HepG2 (cell line): Measurements from ENCODE around the gene TMEM185B. TPM values are rescaled to one million over a fixed set of nuclear protein-coding genes. Genes with fewer than 3 reads are reported as not detected.

ENCODE experiments used
- GLI4 ChIP-seq: sonication (generic); formaldehyde crosslinking; IDR thresholded peaks from 2 replicates; pipeline ENCODE4 v1.5.1; 2020; ENCODE audit warnings: missing genetic modification reagents, mild to moderate bottlenecking, moderate library complexity, borderline replicate concordance
- KDM5B ChIP-seq: sonication (generic); formaldehyde crosslinking; IDR thresholded peaks from 2 replicates; pipeline ENCODE4 v1.4.0; 2020; ENCODE audit warnings: missing genetic modification reagents, mild to moderate bottlenecking, borderline replicate concordance
- NR1H2 ChIP-seq: sonication (generic); formaldehyde crosslinking; IDR thresholded peaks from 2 replicates; pipeline ENCODE4 v1.8.1; 2022; ENCODE audit warnings: low read depth, missing genetic modification reagents, borderline replicate concordance
- PTBP1 ChIP-seq: fragments of 200-400 bp; formaldehyde crosslinking; IDR thresholded peaks from 2 replicates; pipeline ENCODE4 v1.6.1; 2018; ENCODE audit warnings: low read length, low read depth; ENCODE audit not compliant: poor library complexity, severe bottlenecking
- ZNF3 ChIP-seq: IDR thresholded peaks from 2 replicates; pipeline ENCODE4 v1.7.0; 2017; ENCODE audit warnings: inconsistent platforms
- ZNF329 ChIP-seq: sonication (generic); formaldehyde crosslinking; IDR thresholded peaks from 2 replicates; pipeline ENCODE4 v1.9.0; 2021; ENCODE audit warnings: low read depth, mild to moderate bottlenecking, missing genetic modification reagents
- ZNF530 ChIP-seq: sonication (generic); formaldehyde crosslinking; IDR thresholded peaks from 2 replicates; pipeline ENCODE4 v1.5.0; 2020; ENCODE audit warnings: low read depth, mild to moderate bottlenecking, missing genetic modification reagents
- ZNF766 ChIP-seq: sonication (generic); formaldehyde crosslinking; IDR thresholded peaks from 2 replicates; pipeline ENCODE4 v1.5.0; 2020; ENCODE audit warnings: missing genetic modification reagents, borderline replicate concordance
- ZNF788 ChIP-seq: sonication (generic); formaldehyde crosslinking; IDR thresholded peaks from 2 replicates; pipeline ENCODE4 v1.5.0; 2020; ENCODE audit warnings: mild to moderate bottlenecking, missing genetic modification reagents, borderline replicate concordance
- ZSCAN30 ChIP-seq: sonication (generic); formaldehyde crosslinking; IDR thresholded peaks from 2 replicates; pipeline ENCODE4 v1.5.0; 2020; ENCODE audit warnings: mild to moderate bottlenecking, missing genetic modification reagents
- polyA plus RNA-seq, 8 experiments: library from polyadenylated mRNA; depleted of rRNA in 3 of 8; stranded (reverse) in 7 of 8; unstranded in 1 of 8; fragments of >200 nt; fragmentation: Illumina TruSeq in 4 of 8; extraction: Trizol in 4 of 8; gene quantifications; 2 replicates each; pipeline versions ENCODE4 v1.2.1 to v1.2.3, GENCODE V29; 2011 to 2016; ENCODE audit warnings: low read depth in 4 of 8, missing spikeins in 1 of 8, mixed read lengths in 1 of 8; ENCODE audit not compliant: insufficient read depth in 1 of 8
- total RNA-seq, 5 experiments: library from RNA; depleted of rRNA; stranded (reverse); fragments of >200 nt; fragmentation: Illumina TruSeq; extraction: Trizol; gene quantifications; 2 replicates each; pipeline ENCODE4 v1.2.3, GENCODE V29; 2016; ENCODE audit warnings: low read depth in 1 of 5
- TF ChIP-seq, protein P1 (sequence below): sonication (generic); formaldehyde crosslinking; IDR thresholded peaks from 2 replicates; pipeline ENCODE4 v1.9.0; 2021; ENCODE audit warnings: missing genetic modification reagents, mild to moderate bottlenecking, borderline replicate concordance
- TF ChIP-seq, protein P2 (sequence below): sonication (generic); formaldehyde crosslinking; IDR thresholded peaks from 2 replicates; pipeline ENCODE4 v1.4.0; 2020; ENCODE audit warnings: mild to moderate bottlenecking, missing genetic modification reagents
- TF ChIP-seq, protein P3 (sequence below), 2 experiments: fragments of 450-650 bp in 1 of 2; sonication (generic) in 1 of 2; formaldehyde crosslinking; IDR thresholded peaks; 2 replicates each; pipeline versions ENCODE4 v1.5.0 to v1.8.0; 2020 to 2022; ENCODE audit warnings: mild to moderate bottlenecking in 1 of 2, missing genetic modification reagents in 1 of 2
- TF ChIP-seq, protein P4 (sequence below): sonication (generic); formaldehyde crosslinking; IDR thresholded peaks from 2 replicates; pipeline ENCODE4 v1.4.0; 2020; ENCODE audit warnings: missing genetic modification reagents, low read depth, mild to moderate bottlenecking, borderline replicate concordance
- TF ChIP-seq, protein P5 (sequence below), 2 experiments: IDR thresholded peaks; 2 replicates each; pipeline ENCODE4 v1.6.1; 2011 to 2012; ENCODE audit warnings: low read length in 2 of 2, borderline replicate concordance in 1 of 2, low read depth in 1 of 2, mild to moderate bottlenecking in 1 of 2, moderate library complexity in 1 of 2
- TF ChIP-seq, protein P6 (sequence below): IDR thresholded peaks from 2 replicates; pipeline ENCODE4 v1.6.1; 2016; ENCODE audit warnings: missing genetic modification reagents, missing compliant biosample characterization
- TF ChIP-seq, protein P7 (sequence below): sonication (generic); formaldehyde crosslinking; IDR thresholded peaks from 2 replicates; pipeline ENCODE4 v1.5.0; 2020; ENCODE audit warnings: mild to moderate bottlenecking, missing genetic modification reagents

TMEM185B gene
- total and polyA plus RNA-seq, 2 of the 13 experiments (the other 11 are each of a cell fraction or from before 2014, with no cell fraction given), result 5.6 to 7.0 TPM

DNA sequence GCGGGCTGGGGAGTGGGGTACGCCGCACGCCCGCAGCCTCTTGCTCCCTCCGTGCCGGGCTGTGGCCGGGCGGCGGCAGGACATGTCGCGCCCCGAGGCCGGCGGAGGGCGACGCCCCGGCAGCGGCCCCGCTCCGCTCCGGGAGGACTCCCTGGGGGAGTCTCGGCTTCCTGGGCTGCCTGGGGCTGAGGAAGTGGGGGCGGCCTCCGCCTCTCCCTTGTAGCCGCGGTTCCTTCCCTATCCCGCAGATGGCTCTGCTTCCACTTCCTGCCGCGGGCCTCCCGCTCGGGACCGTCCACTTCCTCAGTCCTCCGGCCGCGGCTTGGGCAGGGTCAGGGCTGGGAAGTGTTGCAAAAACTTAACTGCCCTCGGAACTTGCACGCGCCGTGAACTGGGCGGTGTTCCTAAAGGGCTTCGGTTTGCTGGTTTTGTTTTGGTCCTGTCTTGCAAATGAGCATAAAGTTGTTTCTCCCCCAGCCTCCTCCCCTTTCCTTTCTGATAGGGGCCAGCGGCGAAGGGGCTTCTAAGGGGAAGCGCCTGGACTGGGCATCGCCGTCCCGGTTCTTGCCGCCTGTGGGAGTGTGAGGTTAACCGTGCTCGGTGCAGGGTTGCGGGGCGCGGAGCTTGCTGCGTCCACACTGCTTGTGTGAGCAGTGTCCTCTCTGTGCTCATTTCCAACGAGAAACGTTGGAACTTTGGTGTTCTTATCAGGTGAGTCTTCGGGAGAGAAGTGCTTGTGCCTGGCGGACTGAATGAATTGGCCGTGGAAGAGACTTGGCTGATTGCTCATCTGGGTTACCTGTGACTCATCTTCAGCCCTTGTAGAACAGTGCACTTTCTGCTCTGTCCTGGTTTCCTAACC is 30.1 kb upstream of the TMEM185B start (continued):
- TF ChIP-seq, protein P1, sequence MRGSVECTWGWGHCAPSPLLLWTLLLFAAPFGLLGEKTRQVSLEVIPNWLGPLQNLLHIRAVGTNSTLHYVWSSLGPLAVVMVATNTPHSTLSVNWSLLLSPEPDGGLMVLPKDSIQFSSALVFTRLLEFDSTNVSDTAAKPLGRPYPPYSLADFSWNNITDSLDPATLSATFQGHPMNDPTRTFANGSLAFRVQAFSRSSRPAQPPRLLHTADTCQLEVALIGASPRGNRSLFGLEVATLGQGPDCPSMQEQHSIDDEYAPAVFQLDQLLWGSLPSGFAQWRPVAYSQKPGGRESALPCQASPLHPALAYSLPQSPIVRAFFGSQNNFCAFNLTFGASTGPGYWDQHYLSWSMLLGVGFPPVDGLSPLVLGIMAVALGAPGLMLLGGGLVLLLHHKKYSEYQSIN (CRISPR knock-in tag), result no peak
- TF ChIP-seq, protein P2, sequence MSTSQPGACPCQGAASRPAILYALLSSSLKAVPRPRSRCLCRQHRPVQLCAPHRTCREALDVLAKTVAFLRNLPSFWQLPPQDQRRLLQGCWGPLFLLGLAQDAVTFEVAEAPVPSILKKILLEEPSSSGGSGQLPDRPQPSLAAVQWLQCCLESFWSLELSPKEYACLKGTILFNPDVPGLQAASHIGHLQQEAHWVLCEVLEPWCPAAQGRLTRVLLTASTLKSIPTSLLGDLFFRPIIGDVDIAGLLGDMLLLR (CRISPR knock-in tag), result 0 out of 2 replicates have a peak, but pooled peaks have one; percentile 57
- peak; percentile 87 for TF ChIP-seq ZNF788 (CRISPR knock-in tag)
- TF ChIP-seq PTBP1, result peak; percentile 95
- no peak for TF ChIP-seq ZNF3
- TF ChIP-seq, protein P3, sequence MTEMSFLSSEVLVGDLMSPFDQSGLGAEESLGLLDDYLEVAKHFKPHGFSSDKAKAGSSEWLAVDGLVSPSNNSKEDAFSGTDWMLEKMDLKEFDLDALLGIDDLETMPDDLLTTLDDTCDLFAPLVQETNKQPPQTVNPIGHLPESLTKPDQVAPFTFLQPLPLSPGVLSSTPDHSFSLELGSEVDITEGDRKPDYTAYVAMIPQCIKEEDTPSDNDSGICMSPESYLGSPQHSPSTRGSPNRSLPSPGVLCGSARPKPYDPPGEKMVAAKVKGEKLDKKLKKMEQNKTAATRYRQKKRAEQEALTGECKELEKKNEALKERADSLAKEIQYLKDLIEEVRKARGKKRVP (CRISPR knock-in tag; IDR thresholded peaks at IDR 0.05), result peak in 1 of 2 experiments; percentile 42; a peak in 1 of 4 replicates
- TF ChIP-seq, protein P4, sequence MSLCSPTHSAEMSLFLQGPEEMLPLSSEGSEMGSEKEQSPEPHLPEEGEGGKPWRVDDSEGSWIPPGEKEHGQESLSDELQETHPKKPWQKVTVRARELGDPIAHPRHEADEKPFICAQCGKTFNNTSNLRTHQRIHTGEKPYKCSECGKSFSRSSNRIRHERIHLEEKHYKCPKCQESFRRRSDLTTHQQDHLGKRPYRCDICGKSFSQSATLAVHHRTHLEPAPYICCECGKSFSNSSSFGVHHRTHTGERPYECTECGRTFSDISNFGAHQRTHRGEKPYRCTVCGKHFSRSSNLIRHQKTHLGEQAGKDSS, result peak; percentile 78; the same call in 1 of the 2 replicates
- TF ChIP-seq, protein P5, sequence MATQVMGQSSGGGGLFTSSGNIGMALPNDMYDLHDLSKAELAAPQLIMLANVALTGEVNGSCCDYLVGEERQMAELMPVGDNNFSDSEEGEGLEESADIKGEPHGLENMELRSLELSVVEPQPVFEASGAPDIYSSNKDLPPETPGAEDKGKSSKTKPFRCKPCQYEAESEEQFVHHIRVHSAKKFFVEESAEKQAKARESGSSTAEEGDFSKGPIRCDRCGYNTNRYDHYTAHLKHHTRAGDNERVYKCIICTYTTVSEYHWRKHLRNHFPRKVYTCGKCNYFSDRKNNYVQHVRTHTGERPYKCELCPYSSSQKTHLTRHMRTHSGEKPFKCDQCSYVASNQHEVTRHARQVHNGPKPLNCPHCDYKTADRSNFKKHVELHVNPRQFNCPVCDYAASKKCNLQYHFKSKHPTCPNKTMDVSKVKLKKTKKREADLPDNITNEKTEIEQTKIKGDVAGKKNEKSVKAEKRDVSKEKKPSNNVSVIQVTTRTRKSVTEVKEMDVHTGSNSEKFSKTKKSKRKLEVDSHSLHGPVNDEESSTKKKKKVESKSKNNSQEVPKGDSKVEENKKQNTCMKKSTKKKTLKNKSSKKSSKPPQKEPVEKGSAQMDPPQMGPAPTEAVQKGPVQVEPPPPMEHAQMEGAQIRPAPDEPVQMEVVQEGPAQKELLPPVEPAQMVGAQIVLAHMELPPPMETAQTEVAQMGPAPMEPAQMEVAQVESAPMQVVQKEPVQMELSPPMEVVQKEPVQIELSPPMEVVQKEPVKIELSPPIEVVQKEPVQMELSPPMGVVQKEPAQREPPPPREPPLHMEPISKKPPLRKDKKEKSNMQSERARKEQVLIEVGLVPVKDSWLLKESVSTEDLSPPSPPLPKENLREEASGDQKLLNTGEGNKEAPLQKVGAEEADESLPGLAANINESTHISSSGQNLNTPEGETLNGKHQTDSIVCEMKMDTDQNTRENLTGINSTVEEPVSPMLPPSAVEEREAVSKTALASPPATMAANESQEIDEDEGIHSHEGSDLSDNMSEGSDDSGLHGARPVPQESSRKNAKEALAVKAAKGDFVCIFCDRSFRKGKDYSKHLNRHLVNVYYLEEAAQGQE (IDR thresholded peaks at IDR 0.05; ENCODE audit: borderline replicate concordance in 1 of 2, low read depth in 1 of 2, low read length in 2 of 2), result no peak; a peak in 1 of 4 replicates
- no peak for TF ChIP-seq ZSCAN30 (CRISPR knock-in tag)
- TF ChIP-seq, protein P6, sequence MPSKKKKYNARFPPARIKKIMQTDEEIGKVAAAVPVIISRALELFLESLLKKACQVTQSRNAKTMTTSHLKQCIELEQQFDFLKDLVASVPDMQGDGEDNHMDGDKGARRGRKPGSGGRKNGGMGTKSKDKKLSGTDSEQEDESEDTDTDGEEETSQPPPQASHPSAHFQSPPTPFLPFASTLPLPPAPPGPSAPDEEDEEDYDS (CRISPR knock-in tag), result no peak
- peak; percentile 78; the same call in 1 of the 2 replicates for TF ChIP-seq GLI4 (CRISPR knock-in tag)
- TF ChIP-seq, protein P7, sequence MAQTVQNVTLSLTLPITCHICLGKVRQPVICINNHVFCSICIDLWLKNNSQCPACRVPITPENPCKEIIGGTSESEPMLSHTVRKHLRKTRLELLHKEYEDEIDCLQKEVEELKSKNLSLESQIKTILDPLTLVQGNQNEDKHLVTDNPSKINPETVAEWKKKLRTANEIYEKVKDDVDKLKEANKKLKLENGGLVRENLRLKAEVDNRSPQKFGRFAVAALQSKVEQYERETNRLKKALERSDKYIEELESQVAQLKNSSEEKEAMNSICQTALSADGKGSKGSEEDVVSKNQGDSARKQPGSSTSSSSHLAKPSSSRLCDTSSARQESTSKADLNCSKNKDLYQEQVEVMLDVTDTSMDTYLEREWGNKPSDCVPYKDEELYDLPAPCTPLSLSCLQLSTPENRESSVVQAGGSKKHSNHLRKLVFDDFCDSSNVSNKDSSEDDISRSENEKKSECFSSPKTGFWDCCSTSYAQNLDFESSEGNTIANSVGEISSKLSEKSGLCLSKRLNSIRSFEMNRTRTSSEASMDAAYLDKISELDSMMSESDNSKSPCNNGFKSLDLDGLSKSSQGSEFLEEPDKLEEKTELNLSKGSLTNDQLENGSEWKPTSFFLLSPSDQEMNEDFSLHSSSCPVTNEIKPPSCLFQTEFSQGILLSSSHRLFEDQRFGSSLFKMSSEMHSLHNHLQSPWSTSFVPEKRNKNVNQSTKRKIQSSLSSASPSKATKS (CRISPR knock-in tag), result no peak
- no peak for TF ChIP-seq ZNF329
- TF ChIP-seq KDM5B, result peak; percentile 82
- peak; percentile 20; the same call in 1 of the 2 replicates for TF ChIP-seq ZNF766 (CRISPR knock-in tag)
- TF ChIP-seq NR1H2 (CRISPR knock-in tag), result no peak
- no peak for TF ChIP-seq ZNF530
